ENCODE results near the gene ZNF736. TPM values are rescaled to one million over a fixed set of nuclear protein-coding genes. Genes with fewer than 3 reads are reported as not detected.
A peak's percentile ranks its signal among the peaks of the same experiment; 100 is the strongest.

ZNF736 gene
- polyA plus RNA-seq, 3 donors, result 1.3 to 7.1 (median 1.4) TPM

DNA sequence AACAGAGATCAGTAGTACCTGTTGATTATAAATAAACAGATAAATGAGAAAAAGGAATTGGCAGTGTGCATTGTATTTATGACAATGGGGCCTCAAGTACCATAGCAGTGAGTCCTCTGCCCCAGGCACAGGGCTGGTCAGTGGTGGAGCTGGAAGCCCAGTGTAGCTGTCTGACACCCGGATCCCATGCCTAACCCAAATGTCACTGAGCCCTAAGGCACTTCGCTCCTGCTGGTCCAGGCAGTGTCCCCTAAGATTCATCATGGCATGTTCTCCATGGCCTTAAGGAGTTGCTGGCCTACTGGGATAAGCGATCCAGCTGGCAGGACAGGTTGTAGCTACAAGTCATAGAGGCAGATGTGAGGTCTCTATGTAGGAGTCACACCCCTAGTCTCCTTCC, 3.3 kb upstream of the ZNF736 start:
- WGBS (ENCODE audit: insufficient coverage), result 94% methylated on average over 3 of the region's 3 CpGs
- TF ChIP-seq, protein P1, sequence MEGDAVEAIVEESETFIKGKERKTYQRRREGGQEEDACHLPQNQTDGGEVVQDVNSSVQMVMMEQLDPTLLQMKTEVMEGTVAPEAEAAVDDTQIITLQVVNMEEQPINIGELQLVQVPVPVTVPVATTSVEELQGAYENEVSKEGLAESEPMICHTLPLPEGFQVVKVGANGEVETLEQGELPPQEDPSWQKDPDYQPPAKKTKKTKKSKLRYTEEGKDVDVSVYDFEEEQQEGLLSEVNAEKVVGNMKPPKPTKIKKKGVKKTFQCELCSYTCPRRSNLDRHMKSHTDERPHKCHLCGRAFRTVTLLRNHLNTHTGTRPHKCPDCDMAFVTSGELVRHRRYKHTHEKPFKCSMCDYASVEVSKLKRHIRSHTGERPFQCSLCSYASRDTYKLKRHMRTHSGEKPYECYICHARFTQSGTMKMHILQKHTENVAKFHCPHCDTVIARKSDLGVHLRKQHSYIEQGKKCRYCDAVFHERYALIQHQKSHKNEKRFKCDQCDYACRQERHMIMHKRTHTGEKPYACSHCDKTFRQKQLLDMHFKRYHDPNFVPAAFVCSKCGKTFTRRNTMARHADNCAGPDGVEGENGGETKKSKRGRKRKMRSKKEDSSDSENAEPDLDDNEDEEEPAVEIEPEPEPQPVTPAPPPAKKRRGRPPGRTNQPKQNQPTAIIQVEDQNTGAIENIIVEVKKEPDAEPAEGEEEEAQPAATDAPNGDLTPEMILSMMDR (IDR thresholded peaks at IDR 0.05), result no peak
- Mint-ChIP-seq H3K36me3 (no peaks in the 10 kb centered on the region), H3K9me3 (peaks cover 0 to 3% (median 2%) of the 10 kb centered on the region in 7 donors), H3K27me3 (ENCODE audit: low read depth in 3 of 3) (peaks cover 0 to 3% (median 1%) of the 10 kb centered on the region in 3 donors), H3K27ac (no peak overlapping the region), H3K4me3 (no peak overlapping the region), H3K4me1 (peaks cover 42% of the 10 kb centered on the region)
- Histone ChIP-seq H3K27ac (ENCODE audit: low read depth in 1 of 2, low read length in 2 of 2) (no peak overlapping the region), H3K9ac (ENCODE audit: insufficient read depth, low read length, poor library complexity, severe bottlenecking) (no peak overlapping the region), H4K20me1 (ENCODE audit: insufficient read depth, low read length) (no peaks in the 10 kb centered on the region), H3K79me2 (ENCODE audit: insufficient read depth, low read length) (peaks cover 16% of the 10 kb centered on the region), H3K4me2 (replicated peaks; ENCODE audit: extremely low read depth, low read length, poor library complexity, severe bottlenecking) (no peak overlapping the region), H3K36me3 (replicated peaks in 1 of 2; ENCODE audit: control insufficient read depth in 1 of 2, insufficient read depth in 2 of 2, low read length in 2 of 2) (no peaks in the 10 kb centered on the region), H3K9me3 (replicated peaks in 1 of 2; ENCODE audit: control insufficient read depth in 1 of 2, insufficient read depth in 1 of 2, low read length in 2 of 2) (no peaks in the 10 kb centered on the region), H2AFZ (ENCODE audit: insufficient read depth, low read depth, low read length, poor library complexity, severe bottlenecking) (no peak overlapping the region), H3K4me1 (ENCODE audit: control insufficient read depth in 1 of 2, insufficient read depth in 2 of 2, low read length in 2 of 2) (peaks cover 25 to 38% of the 10 kb centered on the region in 2 donors), H3K27me3 (ENCODE audit: control insufficient read depth in 2 of 2, insufficient read depth in 2 of 2, low read length in 2 of 2) (no peaks in the 10 kb centered on the region), H3K4me3 (replicated peaks in 1 of 3; ENCODE audit: low read depth in 2 of 3, low read length in 3 of 3) (no peak overlapping the region)
- intact Hi-C loops (cut with micrococcal nuclease), result loop anchor here (5.0 to 10.0 kb wide), 5 partner anchors 252 to 594 kb away; partner anchors contain the start of genes ZNF680 (in 2 of the 2), ZNF107 (in 1 of the 2), ZNF138 (in 1 of the 2) and ZNF273 (in 1 of the 2)
- DNase-seq, result no peak

GRCh38 chr7:64312826-64313225, 935 bp upstream of the ZNF736 start:
- H3K27me3 Mint-ChIP-seq (ENCODE audit: low read depth in 3 of 3), result peaks cover 0 to 1% (median 0%) of the 10 kb centered on the region in 3 donors

More at GRCh38 chr7:64312826-64313225, 935 bp upstream of the ZNF736 start:
- peaks cover 40% of the 10 kb centered on the region for H3K79me2 ChIP-seq (ENCODE audit: insufficient read depth, low read length)
- H3K9me3 Mint-ChIP-seq, result peaks cover 0 to 14% (median 10%) of the 10 kb centered on the region in 7 donors
- peak overlapping the region; percentile 89 for H2AFZ ChIP-seq (ENCODE audit: insufficient read depth, low read depth, low read length, poor library complexity, severe bottlenecking)
- H3K36me3 Mint-ChIP-seq, result peaks cover 9 to 15% of the 10 kb centered on the region in 2 donors
- H3K4me2 ChIP-seq (replicated peaks; ENCODE audit: extremely low read depth, low read length, poor library complexity, severe bottlenecking), result no peak overlapping the region
- peak overlapping the region in 5 of 7 donors; percentile 38 to 100 (median 72) for H3K27ac Mint-ChIP-seq
- no peak overlapping the region for H3K9ac ChIP-seq (ENCODE audit: insufficient read depth, low read length, poor library complexity, severe bottlenecking)
- no peak for DNase-seq
- 87% methylated on average over 2 of the region's 2 CpGs for WGBS (ENCODE audit: insufficient coverage)
- TF ChIP-seq, protein P1 (IDR thresholded peaks at IDR 0.05), result no peak
- H3K36me3 ChIP-seq (replicated peaks in 1 of 2; ENCODE audit: control insufficient read depth in 1 of 2, insufficient read depth in 2 of 2, low read length in 2 of 2), result no peaks in the 10 kb centered on the region
- peaks cover 0 to 4% of the 10 kb centered on the region in 2 donors for H3K9me3 ChIP-seq (replicated peaks in 1 of 2; ENCODE audit: control insufficient read depth in 1 of 2, insufficient read depth in 1 of 2, low read length in 2 of 2)
- H3K4me1 Mint-ChIP-seq, result peaks cover 25% of the 10 kb centered on the region
- H3K4me3 ChIP-seq (replicated peaks in 1 of 3; ENCODE audit: low read depth in 2 of 3, low read length in 3 of 3), result no peak overlapping the region
- H3K4me3 Mint-ChIP-seq, result no peak overlapping the region
- no peaks in the 10 kb centered on the region for H3K27me3 ChIP-seq (ENCODE audit: control insufficient read depth in 2 of 2, insufficient read depth in 2 of 2, low read length in 2 of 2)
- H3K4me1 ChIP-seq (ENCODE audit: control insufficient read depth in 1 of 2, insufficient read depth in 2 of 2, low read length in 2 of 2), result peaks cover 16 to 22% of the 10 kb centered on the region in 2 donors
- H3K27ac ChIP-seq (ENCODE audit: low read depth in 1 of 2, low read length in 2 of 2), result peak overlapping the region in 1 of 2 donors; percentile 6
- intact Hi-C loops (cut with micrococcal nuclease), result loop anchor here (5.0 to 10.0 kb wide), 5 partner anchors 249 to 592 kb away; partner anchors contain the start of genes ZNF680 (in 2 of the 2), ZNF107 (in 1 of the 2), ZNF138 (in 1 of the 2) and ZNF273 (in 1 of the 2)
- H4K20me1 ChIP-seq (ENCODE audit: insufficient read depth, low read length), result no peaks in the 10 kb centered on the region

Data from CD14-positive monocyte (primary cell).